MG63 (cell line): ENCODE data around the gene MTMR11. TPM values are rescaled to one million over a fixed set of nuclear protein-coding genes. Genes with fewer than 3 reads are reported as not detected.
A peak's percentile ranks its signal among the peaks of the same experiment; 100 is the strongest.
"Not testable (repeated sequence)": the region's sequence is repeated elsewhere in the genome, so short reads cannot be mapped to it uniquely, and the experiment has no call there.

ENCODE experiments used
- DNase-seq: peaks from one replicate; pipeline ENCODE4 v3.0.0-alpha.2; 2020
- H3K27me3 ChIP-seq: fragments of 250-450 bp; sonication (Bioruptor Pico); 2 replicates; pipeline ENCODE4 v1.5.1; 2020; ENCODE audit warnings: mild to moderate bottlenecking, moderate library complexity
- H3K36me3 ChIP-seq: fragments of 250-450 bp; sonication (Bioruptor Pico); 2 replicates; pipeline ENCODE4 v1.5.1; 2020; ENCODE audit warnings: mild to moderate bottlenecking, moderate library complexity
- H3K4me3 ChIP-seq: fragments of 250-450 bp; sonication (Bioruptor Pico); 2 replicates; pipeline ENCODE4 v1.5.1; 2020; ENCODE audit warnings: mild to moderate bottlenecking, moderate library complexity
- H3K9me3 ChIP-seq: fragments of 250-450 bp; sonication (Bioruptor Pico); 2 replicates; pipeline ENCODE4 v1.5.1; 2020; ENCODE audit warnings: mild to moderate bottlenecking, moderate library complexity
- total RNA-seq: library from RNA; depleted of rRNA; stranded (reverse); fragments of >200 nt; shearing (Covaris generic); gene quantifications from 2 replicates; pipeline ENCODE4 v1.2.3, GENCODE V29; 2014; ENCODE audit warnings: low replicate concordance

Gene MTMR11
- total RNA-seq, 1 experiment from 2014 or later = 3.0 TPM

GRCh38 chr1:149942885-149943284 lies 6.2 kb upstream of the MTMR11 start:
- Histone ChIP-seq H3K9me3 (no peaks in the 10 kb centered on the region), H3K4me3 (no peak overlapping the region), H3K27me3 (no peaks in the 10 kb centered on the region), H3K36me3 (peaks cover 42% of the 10 kb centered on the region)
- DNase-seq = no peak

GRCh38 chr1:149942207-149942606 lies 5.5 kb upstream of the MTMR11 start:
- Histone ChIP-seq H3K4me3 (no peak overlapping the region), H3K36me3 (peaks cover 40% of the 10 kb centered on the region)
- DNase-seq = no peak

GRCh38 chr1:149940427-149940826 lies 3.7 kb upstream of the MTMR11 start:
- Histone ChIP-seq H3K36me3 (peaks cover 25% of the 10 kb centered on the region), H3K27me3 (no peaks in the 10 kb centered on the region), H3K4me3 (no peak overlapping the region), H3K9me3 (no peaks in the 10 kb centered on the region)
- DNase-seq = no peak

More at GRCh38 chr1:149942207-149942606, 5.5 kb upstream of the MTMR11 start:
- H3K27me3 ChIP-seq = no peaks in the 10 kb centered on the region
- no peaks in the 10 kb centered on the region for H3K9me3 ChIP-seq

- not testable (repeated sequence) for H3K36me3 ChIP-seq, H3K9me3 ChIP-seq, DNase-seq, H3K27me3 ChIP-seq
- peak overlapping the region; percentile 38 for H3K4me3 ChIP-seq
Observed at GRCh38 chr1:149938668-149939003, 2.0 kb upstream of the MTMR11 start.

- DNase-seq = no peak
- peaks cover 5% of the 10 kb centered on the region for H3K36me3 ChIP-seq
- no peaks in the 10 kb centered on the region for H3K27me3 ChIP-seq
- no peaks in the 10 kb centered on the region for H3K9me3 ChIP-seq
- no peak overlapping the region for H3K4me3 ChIP-seq
Observed at GRCh38 chr1:149937759-149938158, 1.1 kb upstream of the MTMR11 start.

- Histone ChIP-seq H3K4me3 (no peak overlapping the region), H3K27me3 (no peaks in the 10 kb centered on the region), H3K9me3 (no peaks in the 10 kb centered on the region), H3K36me3 (peaks cover 5% of the 10 kb centered on the region)
- DNase-seq = no peak
Observed at GRCh38 chr1:149936992-149937705, 470 bp upstream of the MTMR11 start.

GRCh38 chr1:149934356-149934755 lies 2.3 kb downstream of the MTMR11 start:
- Histone ChIP-seq H3K36me3 (no peaks in the 10 kb centered on the region; the same call in 1 of the 2 replicates), H3K9me3 (no peaks in the 10 kb centered on the region), H3K27me3 (no peaks in the 10 kb centered on the region), H3K4me3 (no peak overlapping the region)
- DNase-seq = no peak

- H3K27me3 ChIP-seq = no peaks in the 10 kb centered on the region
- DNase-seq = no peak
- H3K4me3 ChIP-seq = no peak overlapping the region
- H3K9me3 ChIP-seq = no peaks in the 10 kb centered on the region
- no peaks in the 10 kb centered on the region; the same call in 1 of the 2 replicates for H3K36me3 ChIP-seq
Observed at GRCh38 chr1:149933208-149933607, 3.5 kb downstream of the MTMR11 start.

GRCh38 chr1:149932474-149932873 lies 4.2 kb downstream of the MTMR11 start:
- Histone ChIP-seq H3K9me3 (no peaks in the 10 kb centered on the region), H3K27me3 (no peaks in the 10 kb centered on the region), H3K4me3 (no peak overlapping the region), H3K36me3 (peaks cover under 1% of the 10 kb centered on the region; the same call in 1 of the 2 replicates)
- DNase-seq = no peak

GRCh38 chr1:149931212-149931790 lies 5.4 kb downstream of the MTMR11 start:
- H3K36me3 ChIP-seq = peaks cover 12% of the 10 kb centered on the region
- H3K9me3 ChIP-seq = no peaks in the 10 kb centered on the region
- no peak for DNase-seq
- H3K4me3 ChIP-seq = no peak overlapping the region
- H3K27me3 ChIP-seq = no peaks in the 10 kb centered on the region

- DNase-seq = no peak
- H3K4me3 ChIP-seq = no peak overlapping the region
- no peaks in the 10 kb centered on the region for H3K9me3 ChIP-seq
- H3K36me3 ChIP-seq = peaks cover 27% of the 10 kb centered on the region
- H3K27me3 ChIP-seq = no peaks in the 10 kb centered on the region
Observed at GRCh38 chr1:149929856-149930255, 6.8 kb downstream of the MTMR11 start.

- Histone ChIP-seq H3K4me3 (peak overlapping the region; percentile 98), H3K9me3 (no peaks in the 10 kb centered on the region), H3K36me3 (peaks cover 42% of the 10 kb centered on the region), H3K27me3 (no peaks in the 10 kb centered on the region)
- DNase-seq = no peak
Observed at GRCh38 chr1:149928401-149928724, 8.3 kb downstream of the MTMR11 start.

- Histone ChIP-seq H3K4me3 (peak within 1 kb of the TSS; percentile 98), H3K9me3 (no peaks in the 10 kb centered on the region), H3K36me3 (peaks cover 47% of the 10 kb centered on the region), H3K27me3 (no peaks in the 10 kb centered on the region)
- peak; percentile 97 for DNase-seq
Observed at GRCh38 chr1:149927563-149928400, 8.9 kb downstream of the MTMR11 start, which contains the start of gene SF3B4. TSS of gene SF3B4 (minus strand) at chr1:149927803. CDS start at chr1:149927759, 44 bp downstream.

GRCh38 chr1:149927056-149927562 lies 9.6 kb downstream of the MTMR11 start:
- H3K36me3 ChIP-seq = peaks cover 50% of the 10 kb centered on the region

GRCh38 chr1:149926296-149926695 lies 10.4 kb downstream of the MTMR11 start:
- H3K27me3 ChIP-seq = no peaks in the 10 kb centered on the region

More at GRCh38 chr1:149927056-149927562, 9.6 kb downstream of the MTMR11 start:
- Histone ChIP-seq H3K4me3 (peak overlapping the region; percentile 98), H3K27me3 (no peaks in the 10 kb centered on the region), H3K9me3 (no peaks in the 10 kb centered on the region)
- DNase-seq = peak; percentile 18

GRCh38 chr1:149925751-149926150 lies 10.9 kb downstream of the MTMR11 start:
- Histone ChIP-seq H3K4me3 (no peak overlapping the region), H3K9me3 (no peaks in the 10 kb centered on the region), H3K27me3 (no peaks in the 10 kb centered on the region), H3K36me3 (peaks cover 58% of the 10 kb centered on the region)
- DNase-seq = no peak

More at GRCh38 chr1:149926296-149926695, 10.4 kb downstream of the MTMR11 start:
- Histone ChIP-seq H3K9me3 (no peaks in the 10 kb centered on the region), H3K36me3 (peaks cover 56% of the 10 kb centered on the region), H3K4me3 (peak overlapping the region; percentile 98)
- no peak for DNase-seq

GRCh38 chr1:149925345-149925744 lies 11.3 kb downstream of the MTMR11 start:
- Histone ChIP-seq H3K36me3 (peaks cover 58% of the 10 kb centered on the region), H3K9me3 (no peaks in the 10 kb centered on the region), H3K4me3 (no peak overlapping the region), H3K27me3 (no peaks in the 10 kb centered on the region)
- DNase-seq = no peak
